Measurements from ENCODE around the gene SMS. TPM values are rescaled to one million over a fixed set of nuclear protein-coding genes. Genes with fewer than 3 reads are reported as not detected.

The SMS gene
- total RNA-seq, 1 donor from 2014 or later: 96.5 TPM

DNA sequence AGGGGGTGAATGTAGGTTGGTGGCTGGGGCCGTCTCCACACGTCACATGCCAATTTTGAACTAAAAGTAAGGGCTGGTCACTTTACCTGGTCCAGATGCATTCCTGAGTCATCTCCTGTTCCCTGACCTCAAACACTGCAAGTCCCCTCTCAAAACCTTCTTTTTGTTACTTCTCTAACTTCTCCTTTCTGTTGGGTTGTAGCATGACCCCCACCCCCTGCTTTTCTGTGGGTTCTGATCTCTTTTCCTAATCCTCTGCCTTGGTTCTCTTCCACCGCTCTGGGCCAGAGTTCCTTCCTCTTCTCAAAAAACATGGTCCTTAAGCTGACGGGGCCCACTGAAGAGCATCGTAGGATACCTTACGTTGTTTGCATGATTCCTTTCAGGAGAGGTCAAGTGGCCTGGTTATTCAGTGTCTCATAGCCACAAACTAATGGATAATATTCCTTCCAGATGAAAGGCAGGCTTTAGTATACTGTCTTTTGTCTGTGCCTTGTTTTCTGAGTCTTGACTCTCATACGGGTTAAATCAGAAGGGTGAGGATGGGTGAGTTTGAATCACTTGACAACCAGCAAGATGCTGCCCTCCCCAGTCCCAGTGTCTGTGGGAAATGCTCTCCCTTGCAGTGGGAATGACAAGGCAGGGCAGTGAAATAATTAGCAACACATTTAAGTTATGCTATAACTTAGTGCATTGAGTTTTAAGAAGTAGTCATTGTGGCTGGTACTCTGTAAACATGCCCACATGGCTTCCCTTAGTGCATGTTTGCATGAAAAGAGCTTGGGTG lies 15.1 kb downstream of the SMS start:
- peaks cover 6% of the 10 kb centered on the region for H3K27me3 Mint-ChIP-seq (ENCODE audit: unreplicated experiment)
- peaks cover 8% of the 10 kb centered on the region for H3K4me1 Mint-ChIP-seq (ENCODE audit: low read depth, unreplicated experiment)
- H3K27ac Mint-ChIP-seq (ENCODE audit: unreplicated experiment): no peak overlapping the region

DNA sequence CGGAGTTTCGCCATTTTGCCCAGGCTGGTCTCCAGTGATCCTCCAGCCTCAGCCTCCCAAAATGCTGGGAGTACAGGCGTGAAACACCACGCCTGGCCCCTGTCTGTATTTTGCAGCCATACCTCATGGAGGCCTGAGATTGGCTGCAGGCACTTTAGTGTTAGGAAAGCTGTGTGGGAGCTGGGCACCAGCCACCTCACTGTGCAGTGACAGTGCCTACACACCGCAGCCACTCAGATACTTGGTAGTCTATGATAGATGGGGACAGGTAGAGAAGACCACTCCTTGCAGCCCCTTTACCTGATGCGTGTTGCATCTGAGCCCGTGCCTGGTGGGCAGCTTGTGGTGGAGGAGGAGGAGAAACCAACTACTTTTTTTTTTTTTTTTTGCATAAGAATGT lies 16.3 kb downstream of the SMS start:
- TF ChIP-seq, protein P1, sequence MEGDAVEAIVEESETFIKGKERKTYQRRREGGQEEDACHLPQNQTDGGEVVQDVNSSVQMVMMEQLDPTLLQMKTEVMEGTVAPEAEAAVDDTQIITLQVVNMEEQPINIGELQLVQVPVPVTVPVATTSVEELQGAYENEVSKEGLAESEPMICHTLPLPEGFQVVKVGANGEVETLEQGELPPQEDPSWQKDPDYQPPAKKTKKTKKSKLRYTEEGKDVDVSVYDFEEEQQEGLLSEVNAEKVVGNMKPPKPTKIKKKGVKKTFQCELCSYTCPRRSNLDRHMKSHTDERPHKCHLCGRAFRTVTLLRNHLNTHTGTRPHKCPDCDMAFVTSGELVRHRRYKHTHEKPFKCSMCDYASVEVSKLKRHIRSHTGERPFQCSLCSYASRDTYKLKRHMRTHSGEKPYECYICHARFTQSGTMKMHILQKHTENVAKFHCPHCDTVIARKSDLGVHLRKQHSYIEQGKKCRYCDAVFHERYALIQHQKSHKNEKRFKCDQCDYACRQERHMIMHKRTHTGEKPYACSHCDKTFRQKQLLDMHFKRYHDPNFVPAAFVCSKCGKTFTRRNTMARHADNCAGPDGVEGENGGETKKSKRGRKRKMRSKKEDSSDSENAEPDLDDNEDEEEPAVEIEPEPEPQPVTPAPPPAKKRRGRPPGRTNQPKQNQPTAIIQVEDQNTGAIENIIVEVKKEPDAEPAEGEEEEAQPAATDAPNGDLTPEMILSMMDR (IDR thresholded peaks at IDR 0.05; ENCODE audit: partially characterized antibody, unreplicated experiment): no peak
- H3K4me1 Mint-ChIP-seq (ENCODE audit: low read depth, unreplicated experiment): peaks cover 10% of the 10 kb centered on the region
- H3K36me3 Mint-ChIP-seq (ENCODE audit: unreplicated experiment): no peaks in the 10 kb centered on the region
- peaks cover 3% of the 10 kb centered on the region for H3K9me3 Mint-ChIP-seq (ENCODE audit: unreplicated experiment)
- no peak overlapping the region for H3K4me3 Mint-ChIP-seq (ENCODE audit: unreplicated experiment)
- no peak overlapping the region for H3K27ac Mint-ChIP-seq (ENCODE audit: unreplicated experiment)
- H3K27me3 Mint-ChIP-seq (ENCODE audit: unreplicated experiment): peaks cover 7% of the 10 kb centered on the region
- no peak for DNase-seq

More for the DNA sequence above, 15.1 kb downstream of the SMS start:
- TF ChIP-seq, protein P1 (IDR thresholded peaks at IDR 0.05; ENCODE audit: partially characterized antibody, unreplicated experiment): no peak
- no peak overlapping the region for H3K4me3 Mint-ChIP-seq (ENCODE audit: unreplicated experiment)
- no peak for DNase-seq
- no peaks in the 10 kb centered on the region for H3K36me3 Mint-ChIP-seq (ENCODE audit: unreplicated experiment)
- H3K9me3 Mint-ChIP-seq (ENCODE audit: unreplicated experiment): peaks cover under 1% of the 10 kb centered on the region

DNA sequence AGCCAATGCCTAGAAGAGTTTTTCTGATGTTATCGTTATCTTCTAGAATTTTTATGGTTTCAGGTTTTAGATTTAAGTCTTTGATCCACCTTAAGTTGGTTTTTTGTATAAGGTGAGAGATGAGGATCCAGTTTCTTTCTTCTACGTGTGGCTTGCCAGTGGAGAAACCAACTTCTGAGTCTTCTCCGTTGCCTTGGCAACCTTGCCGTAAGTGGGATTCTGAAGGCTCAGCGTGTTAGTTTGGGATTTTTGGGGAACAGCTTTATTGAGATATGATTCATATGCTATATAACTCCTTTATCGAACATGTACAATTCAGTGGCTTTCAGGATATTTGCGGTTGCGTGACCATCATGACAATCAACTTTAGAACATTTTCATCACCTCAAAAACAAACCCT lies 17.7 kb downstream of the SMS start:
- Mint-ChIP-seq H3K27ac (ENCODE audit: unreplicated experiment) (no peak overlapping the region), H3K4me1 (ENCODE audit: low read depth, unreplicated experiment) (peaks cover 6% of the 10 kb centered on the region), H3K27me3 (ENCODE audit: unreplicated experiment) (peaks cover 5% of the 10 kb centered on the region), H3K4me3 (ENCODE audit: unreplicated experiment) (no peak overlapping the region), H3K9me3 (ENCODE audit: unreplicated experiment) (peaks cover 3% of the 10 kb centered on the region), H3K36me3 (ENCODE audit: unreplicated experiment) (no peaks in the 10 kb centered on the region)
- no peak for DNase-seq
- TF ChIP-seq, protein P1 (IDR thresholded peaks at IDR 0.05; ENCODE audit: partially characterized antibody, unreplicated experiment): no peak

DNA sequence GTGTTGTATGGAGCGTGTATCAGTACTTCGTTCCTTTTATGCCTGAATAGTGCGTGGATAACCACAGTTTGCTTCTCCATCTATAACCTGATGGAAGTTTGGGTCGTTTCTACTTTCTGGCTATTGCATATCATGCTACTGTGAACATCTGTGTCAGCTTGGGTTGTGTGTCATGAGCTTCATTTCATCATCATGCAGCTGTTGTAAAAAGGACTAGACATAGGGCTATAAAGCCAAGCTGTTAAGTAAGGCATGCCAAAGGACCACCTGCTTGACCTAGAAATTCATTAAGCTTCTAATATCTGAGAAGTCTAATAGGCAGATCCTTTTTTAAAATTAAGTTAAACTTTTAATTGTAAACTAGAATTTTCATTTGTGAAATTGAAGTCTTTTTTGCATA lies 18.4 kb downstream of the SMS start:
- Mint-ChIP-seq H3K4me3 (ENCODE audit: unreplicated experiment) (no peak overlapping the region), H3K27me3 (ENCODE audit: unreplicated experiment) (peaks cover 5% of the 10 kb centered on the region), H3K36me3 (ENCODE audit: unreplicated experiment) (no peaks in the 10 kb centered on the region), H3K9me3 (ENCODE audit: unreplicated experiment) (peaks cover 3% of the 10 kb centered on the region), H3K27ac (ENCODE audit: unreplicated experiment) (no peak overlapping the region), H3K4me1 (ENCODE audit: low read depth, unreplicated experiment) (peaks cover 5% of the 10 kb centered on the region)
- DNase-seq: no peak
- TF ChIP-seq, protein P1 (IDR thresholded peaks at IDR 0.05; ENCODE audit: partially characterized antibody, unreplicated experiment): no peak

DNA sequence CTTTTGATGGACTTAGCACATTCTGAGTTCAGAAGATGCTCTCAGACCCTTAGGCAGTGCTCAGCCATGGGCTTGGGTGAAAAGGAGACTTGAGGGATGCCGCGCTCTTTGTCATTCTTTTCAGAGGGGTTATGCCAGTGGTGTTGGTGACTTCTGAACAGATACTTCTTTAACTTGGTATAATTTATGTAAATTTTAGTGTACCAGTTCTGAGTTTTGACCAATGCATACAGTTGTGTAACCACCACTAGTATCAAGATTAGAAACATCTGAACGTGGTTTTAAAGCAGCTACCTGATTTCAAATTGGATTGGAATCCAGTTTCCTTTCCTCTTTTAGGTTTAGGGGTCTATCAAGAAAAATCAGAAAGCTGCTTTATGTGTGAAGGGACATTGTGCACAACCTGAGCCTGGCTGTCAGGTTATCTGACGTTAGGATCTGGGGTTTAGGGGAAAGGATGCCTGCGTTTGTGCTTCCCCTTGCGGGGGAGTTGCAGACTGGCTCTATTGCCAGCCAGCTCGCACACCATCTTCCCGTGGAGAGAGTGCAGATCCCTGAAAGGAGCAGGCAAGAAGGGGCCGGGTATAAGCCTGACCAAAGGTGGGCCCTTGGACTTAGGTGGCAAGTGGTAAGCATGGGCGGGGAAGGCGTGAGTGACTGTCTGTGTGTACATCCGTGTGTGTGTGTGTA lies 19.0 kb downstream of the SMS start:
- Mint-ChIP-seq H3K4me3 (ENCODE audit: unreplicated experiment) (no peak overlapping the region), H3K4me1 (ENCODE audit: low read depth, unreplicated experiment) (peaks cover 5% of the 10 kb centered on the region), H3K9me3 (ENCODE audit: unreplicated experiment) (peaks cover 3% of the 10 kb centered on the region), H3K36me3 (ENCODE audit: unreplicated experiment) (no peaks in the 10 kb centered on the region), H3K27ac (ENCODE audit: unreplicated experiment) (no peak overlapping the region), H3K27me3 (ENCODE audit: unreplicated experiment) (peaks cover 5% of the 10 kb centered on the region)
- no peak for DNase-seq
- TF ChIP-seq, protein P1 (IDR thresholded peaks at IDR 0.05; ENCODE audit: partially characterized antibody, unreplicated experiment): no peak

All from glutamatergic neuron (in vitro differentiated cells).